ENCODE results near the gene ADAM22. TPM values are rescaled to one million over a fixed set of nuclear protein-coding genes. Genes with fewer than 3 reads are reported as not detected.

The ADAM22 gene
- total RNA-seq, 2 donors from 2014 or later: 1.0 to 3.6 TPM

DNA sequence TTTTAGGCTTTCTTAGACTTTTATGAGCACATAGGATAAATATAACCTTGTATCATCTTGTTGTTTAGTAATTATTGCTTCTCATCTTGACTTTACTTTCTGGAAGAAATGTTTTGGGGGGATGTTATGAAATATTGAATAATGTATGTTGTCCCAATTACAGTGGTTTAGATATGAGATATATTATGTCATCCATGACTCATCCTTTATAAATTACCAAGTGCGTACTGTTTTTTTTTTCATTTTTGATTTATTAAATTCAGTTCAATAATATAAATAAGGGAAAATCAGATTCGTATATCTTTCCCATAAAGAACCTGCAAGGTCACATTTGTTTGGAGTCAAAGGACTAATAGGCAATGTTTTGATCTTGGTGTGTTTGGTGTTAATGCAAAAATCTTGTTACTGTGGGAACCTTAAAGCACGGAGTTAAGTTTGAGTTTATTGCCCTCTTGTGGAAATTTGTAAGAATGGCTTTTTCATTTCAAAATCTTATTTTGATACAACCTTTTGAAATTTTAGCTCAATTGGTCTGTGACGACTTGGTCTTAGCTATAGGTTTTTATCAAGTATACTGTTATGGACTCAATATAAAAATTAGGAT lies 177.2 kb downstream of the ADAM22 start:
- ATAC-seq: peak; percentile 74
- no peak overlapping the region for H3K27ac ChIP-seq
- no peaks in the 10 kb centered on the region for H3K36me3 ChIP-seq (replicated peaks in 1 of 2; ENCODE audit: insufficient read depth in 1 of 2, low read depth in 2 of 2)
- 19 to 21% methylated on average over 4 of the region's 4 CpGs for WGBS, 2 donors
- DNase-seq: no peak
- no peaks in the 10 kb centered on the region for H3K27me3 ChIP-seq
- no peaks in the 10 kb centered on the region for H3K4me1 ChIP-seq
- no peak overlapping the region for H3K4me3 ChIP-seq
- TF ChIP-seq POLR2A (IDR thresholded peaks at IDR 0.05): no peak
- TF ChIP-seq, protein P1, sequence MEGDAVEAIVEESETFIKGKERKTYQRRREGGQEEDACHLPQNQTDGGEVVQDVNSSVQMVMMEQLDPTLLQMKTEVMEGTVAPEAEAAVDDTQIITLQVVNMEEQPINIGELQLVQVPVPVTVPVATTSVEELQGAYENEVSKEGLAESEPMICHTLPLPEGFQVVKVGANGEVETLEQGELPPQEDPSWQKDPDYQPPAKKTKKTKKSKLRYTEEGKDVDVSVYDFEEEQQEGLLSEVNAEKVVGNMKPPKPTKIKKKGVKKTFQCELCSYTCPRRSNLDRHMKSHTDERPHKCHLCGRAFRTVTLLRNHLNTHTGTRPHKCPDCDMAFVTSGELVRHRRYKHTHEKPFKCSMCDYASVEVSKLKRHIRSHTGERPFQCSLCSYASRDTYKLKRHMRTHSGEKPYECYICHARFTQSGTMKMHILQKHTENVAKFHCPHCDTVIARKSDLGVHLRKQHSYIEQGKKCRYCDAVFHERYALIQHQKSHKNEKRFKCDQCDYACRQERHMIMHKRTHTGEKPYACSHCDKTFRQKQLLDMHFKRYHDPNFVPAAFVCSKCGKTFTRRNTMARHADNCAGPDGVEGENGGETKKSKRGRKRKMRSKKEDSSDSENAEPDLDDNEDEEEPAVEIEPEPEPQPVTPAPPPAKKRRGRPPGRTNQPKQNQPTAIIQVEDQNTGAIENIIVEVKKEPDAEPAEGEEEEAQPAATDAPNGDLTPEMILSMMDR (IDR thresholded peaks at IDR 0.05): peak; percentile 28 to 63 (median 61)
- no peaks in the 10 kb centered on the region for H3K9me3 ChIP-seq
- intact Hi-C loops (cut with DNase I): no loop called here

GRCh38 chr7:88111954-88112471 lies 178.0 kb downstream of the ADAM22 start:
- Histone ChIP-seq H3K27ac (no peak overlapping the region), H3K9me3 (no peaks in the 10 kb centered on the region), H3K4me1 (no peaks in the 10 kb centered on the region), H3K4me3 (no peak overlapping the region), H3K36me3 (replicated peaks in 1 of 2; ENCODE audit: insufficient read depth in 1 of 2, low read depth in 2 of 2) (no peaks in the 10 kb centered on the region), H3K27me3 (no peaks in the 10 kb centered on the region)
- TF ChIP-seq, protein P1 (IDR thresholded peaks at IDR 0.05): no peak
- no peak for TF ChIP-seq POLR2A (IDR thresholded peaks at IDR 0.05)
- no peak for DNase-seq
- ATAC-seq: no peak
- 39 to 56% methylated on average over 2 of the region's 2 CpGs for WGBS, 2 donors
- intact Hi-C loops (cut with DNase I): no loop called here

DNA sequence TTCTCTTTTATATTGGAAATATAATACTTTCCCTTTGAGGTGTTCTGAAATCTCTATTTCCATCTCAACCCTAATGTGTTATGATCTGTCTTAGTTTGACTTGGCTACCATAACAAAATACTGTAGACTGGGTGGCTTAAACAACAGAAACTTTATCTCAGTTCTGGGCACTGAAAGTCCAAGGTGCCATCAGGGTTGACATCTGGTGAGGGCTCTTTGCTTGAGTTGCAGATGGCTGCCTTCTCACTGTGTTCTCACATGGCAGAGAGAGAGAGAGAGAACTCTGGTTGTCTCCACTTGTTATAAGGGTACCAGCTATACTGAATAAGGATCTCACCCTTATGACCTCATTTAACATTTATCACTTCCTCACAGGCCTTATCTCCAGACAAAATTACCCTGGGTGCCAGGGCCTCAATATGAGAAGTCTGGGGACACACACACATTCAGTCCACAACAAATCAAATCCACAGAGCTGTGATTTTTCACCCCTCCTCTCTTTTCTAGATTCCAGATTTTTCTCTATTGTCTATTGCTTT lies 181.3 kb downstream of the ADAM22 start:
- intact Hi-C loops (cut with DNase I): no loop called here
- Histone ChIP-seq H3K27ac (no peak overlapping the region), H3K36me3 (replicated peaks in 1 of 2; ENCODE audit: insufficient read depth in 1 of 2, low read depth in 2 of 2) (no peaks in the 10 kb centered on the region), H3K9me3 (no peaks in the 10 kb centered on the region), H3K4me3 (no peak overlapping the region), H3K27me3 (no peaks in the 10 kb centered on the region), H3K4me1 (no peaks in the 10 kb centered on the region)
- ATAC-seq (no peak), DNase-seq (no peak)
- no peak for TF ChIP-seq POLR2A (IDR thresholded peaks at IDR 0.05)
- TF ChIP-seq, protein P1 (IDR thresholded peaks at IDR 0.05): no peak

DNA sequence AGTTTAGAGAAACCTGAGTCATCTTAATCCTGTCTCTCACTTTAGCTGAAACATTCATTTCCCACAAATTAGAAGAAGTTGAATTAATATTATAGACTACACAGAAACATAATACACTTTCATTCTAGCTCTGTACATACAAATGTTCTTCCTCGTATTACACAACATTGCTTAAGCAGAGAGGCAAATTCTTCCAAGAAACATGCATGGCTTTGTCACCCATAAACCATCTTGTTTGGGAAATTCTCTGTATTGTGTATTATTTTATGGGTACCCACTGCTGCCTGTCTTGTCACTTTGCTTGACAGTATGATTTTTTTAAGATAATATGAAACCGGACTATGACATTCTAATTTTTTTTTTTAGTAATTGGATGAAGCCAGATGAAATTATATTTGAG lies 181.8 kb downstream of the ADAM22 start:
- no peak for TF ChIP-seq POLR2A (IDR thresholded peaks at IDR 0.05)
- TF ChIP-seq, protein P1 (IDR thresholded peaks at IDR 0.05): no peak
- no peak overlapping the region for H3K27ac ChIP-seq
- ATAC-seq (no peak), DNase-seq (no peak)
- H3K27me3 ChIP-seq: no peaks in the 10 kb centered on the region
- intact Hi-C loops (cut with DNase I): no loop called here
- 79 to 91% methylated on average over 2 of the region's 2 CpGs for WGBS, 2 donors
- H3K4me1 ChIP-seq: no peaks in the 10 kb centered on the region
- H3K4me3 ChIP-seq: no peak overlapping the region
- H3K9me3 ChIP-seq: no peaks in the 10 kb centered on the region
- no peaks in the 10 kb centered on the region for H3K36me3 ChIP-seq (replicated peaks in 1 of 2; ENCODE audit: insufficient read depth in 1 of 2, low read depth in 2 of 2)
